Tibial nerve (tissue), 4 donors: ENCODE measurements around the gene KRTAP5-11.

ENCODE experiments used
- EP300 ChIP-seq, 2 donors: sonication (generic); formaldehyde crosslinking; IDR thresholded peaks; one replicate each; pipeline ENCODE4 v1.6.1; 2017; ENCODE audit warnings: antibody characterized with exemption in 2 of 2, mild to moderate bottlenecking in 1 of 2
- TF ChIP-seq, protein P1 (sequence below), 5 experiments: fragments of 200-600 bp in 3 of 5; fragments of 450-650 bp in 2 of 5; sonication (generic) in 3 of 5; IDR thresholded peaks; one replicate each; pipeline ENCODE4 v1.5.1; 2016 to 2019; ENCODE audit warnings: antibody characterized with exemption in 5 of 5, mild to moderate bottlenecking in 3 of 5, moderate library complexity in 2 of 5

DNA sequence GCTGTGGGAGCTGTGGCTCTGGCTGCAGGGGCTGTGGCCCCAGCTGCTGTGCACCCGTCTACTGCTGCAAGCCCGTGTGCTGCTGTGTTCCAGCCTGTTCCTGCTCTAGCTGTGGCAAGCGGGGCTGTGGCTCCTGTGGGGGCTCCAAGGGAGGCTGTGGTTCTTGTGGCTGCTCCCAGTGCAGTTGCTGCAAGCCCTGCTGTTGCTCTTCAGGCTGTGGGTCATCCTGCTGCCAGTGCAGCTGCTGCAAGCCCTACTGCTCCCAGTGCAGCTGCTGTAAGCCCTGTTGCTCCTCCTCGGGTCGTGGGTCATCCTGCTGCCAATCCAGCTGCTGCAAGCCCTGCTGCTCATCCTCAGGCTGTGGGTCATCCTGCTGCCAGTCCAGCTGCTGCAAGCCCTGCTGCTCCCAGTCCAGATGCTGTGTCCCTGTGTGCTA lies 33.9 kb downstream of the KRTAP5-11 start:
- TF ChIP-seq EP300 (IDR thresholded peaks at IDR 0.05) = no peak
- TF ChIP-seq, protein P1, sequence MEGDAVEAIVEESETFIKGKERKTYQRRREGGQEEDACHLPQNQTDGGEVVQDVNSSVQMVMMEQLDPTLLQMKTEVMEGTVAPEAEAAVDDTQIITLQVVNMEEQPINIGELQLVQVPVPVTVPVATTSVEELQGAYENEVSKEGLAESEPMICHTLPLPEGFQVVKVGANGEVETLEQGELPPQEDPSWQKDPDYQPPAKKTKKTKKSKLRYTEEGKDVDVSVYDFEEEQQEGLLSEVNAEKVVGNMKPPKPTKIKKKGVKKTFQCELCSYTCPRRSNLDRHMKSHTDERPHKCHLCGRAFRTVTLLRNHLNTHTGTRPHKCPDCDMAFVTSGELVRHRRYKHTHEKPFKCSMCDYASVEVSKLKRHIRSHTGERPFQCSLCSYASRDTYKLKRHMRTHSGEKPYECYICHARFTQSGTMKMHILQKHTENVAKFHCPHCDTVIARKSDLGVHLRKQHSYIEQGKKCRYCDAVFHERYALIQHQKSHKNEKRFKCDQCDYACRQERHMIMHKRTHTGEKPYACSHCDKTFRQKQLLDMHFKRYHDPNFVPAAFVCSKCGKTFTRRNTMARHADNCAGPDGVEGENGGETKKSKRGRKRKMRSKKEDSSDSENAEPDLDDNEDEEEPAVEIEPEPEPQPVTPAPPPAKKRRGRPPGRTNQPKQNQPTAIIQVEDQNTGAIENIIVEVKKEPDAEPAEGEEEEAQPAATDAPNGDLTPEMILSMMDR (IDR thresholded peaks at IDR 0.05) = no peak
